ENCODE measurements around the gene LPAR5.
"Not testable (repeated sequence)": the region's sequence is repeated elsewhere in the genome, so short reads cannot be mapped to it uniquely, and the experiment has no call there.

The LPAR5 gene

DNA sequence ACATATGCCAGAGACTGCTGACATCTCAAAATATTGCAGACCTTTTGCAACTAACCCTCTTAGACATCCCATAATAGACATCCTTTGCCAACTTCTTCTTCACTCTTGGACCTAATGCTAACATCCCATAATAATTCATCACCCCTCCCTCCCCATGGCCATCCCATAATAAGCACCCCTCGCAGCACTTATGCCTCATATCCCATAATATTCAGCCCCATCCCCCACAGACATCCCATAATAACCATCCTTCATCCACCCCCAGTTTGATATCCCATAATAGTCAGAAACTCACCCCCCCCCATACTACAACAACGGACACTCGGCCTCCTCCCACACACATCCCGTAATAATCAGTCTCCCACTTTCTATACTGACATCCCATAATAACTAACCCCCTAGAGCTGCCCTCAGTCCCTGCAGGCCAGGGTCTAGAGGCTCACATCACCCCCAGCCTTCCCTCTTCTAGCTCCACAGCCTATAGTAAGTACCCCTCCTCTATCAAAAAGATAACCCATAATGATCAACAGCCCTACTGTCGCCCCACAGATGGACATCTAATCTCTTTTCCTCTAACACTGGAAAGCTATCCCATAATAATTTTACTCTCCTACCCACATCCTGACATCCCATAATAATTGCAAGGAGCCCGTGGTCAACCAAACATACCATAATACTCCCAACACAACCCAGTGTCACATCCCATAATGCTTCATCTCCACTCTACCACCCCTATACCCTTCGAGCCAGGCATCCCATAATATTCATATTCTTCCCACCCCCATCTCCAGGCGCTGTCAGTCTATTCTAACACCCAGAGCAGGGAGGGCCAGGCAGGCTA is 27.8 kb downstream of the LPAR5 start:
- DNase-seq (ENCODE audit: low read depth, low spot score): peak; percentile 42

DNA sequence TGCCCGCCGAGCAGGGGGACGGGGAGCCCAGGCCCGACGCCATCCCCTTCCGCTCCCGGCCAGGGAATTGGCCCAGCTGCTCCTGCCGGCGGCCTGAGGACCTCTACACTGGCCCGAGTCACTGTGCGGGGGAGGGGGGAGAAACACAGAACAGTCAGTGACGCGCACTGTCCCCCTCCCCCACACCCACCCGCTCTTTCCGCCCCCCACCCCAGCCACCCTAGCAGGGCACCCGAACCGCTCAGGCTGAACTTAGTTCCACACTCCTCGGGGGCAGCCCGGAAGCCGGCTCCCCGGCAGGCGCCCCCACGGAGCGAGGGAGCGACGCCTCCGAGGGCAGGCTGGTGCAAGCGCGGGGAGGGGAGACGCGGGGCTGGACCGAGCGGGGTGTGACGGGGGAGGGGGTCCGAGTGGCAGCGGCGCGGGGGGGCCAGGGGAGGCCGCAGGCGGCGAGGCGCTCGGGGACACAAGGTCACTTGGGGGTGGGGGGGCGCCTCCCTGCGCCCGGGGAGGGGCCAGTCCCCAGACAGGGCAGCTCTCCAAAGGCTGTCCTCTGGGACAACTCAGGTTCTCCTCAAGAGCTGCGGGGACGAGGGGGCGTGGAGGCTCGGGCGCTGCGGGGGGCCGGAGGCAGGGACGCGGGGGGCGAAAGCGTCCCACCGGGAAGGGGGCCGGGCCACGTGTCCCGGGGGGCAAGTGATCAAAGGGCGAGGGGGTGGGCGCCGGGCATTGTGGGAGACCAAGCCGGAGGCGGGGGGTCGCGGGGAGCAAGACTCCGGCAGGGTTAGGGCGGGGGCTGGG is 29.2 kb downstream of the LPAR5 start:
- no peak for DNase-seq (ENCODE audit: low read depth, low spot score)

DNA sequence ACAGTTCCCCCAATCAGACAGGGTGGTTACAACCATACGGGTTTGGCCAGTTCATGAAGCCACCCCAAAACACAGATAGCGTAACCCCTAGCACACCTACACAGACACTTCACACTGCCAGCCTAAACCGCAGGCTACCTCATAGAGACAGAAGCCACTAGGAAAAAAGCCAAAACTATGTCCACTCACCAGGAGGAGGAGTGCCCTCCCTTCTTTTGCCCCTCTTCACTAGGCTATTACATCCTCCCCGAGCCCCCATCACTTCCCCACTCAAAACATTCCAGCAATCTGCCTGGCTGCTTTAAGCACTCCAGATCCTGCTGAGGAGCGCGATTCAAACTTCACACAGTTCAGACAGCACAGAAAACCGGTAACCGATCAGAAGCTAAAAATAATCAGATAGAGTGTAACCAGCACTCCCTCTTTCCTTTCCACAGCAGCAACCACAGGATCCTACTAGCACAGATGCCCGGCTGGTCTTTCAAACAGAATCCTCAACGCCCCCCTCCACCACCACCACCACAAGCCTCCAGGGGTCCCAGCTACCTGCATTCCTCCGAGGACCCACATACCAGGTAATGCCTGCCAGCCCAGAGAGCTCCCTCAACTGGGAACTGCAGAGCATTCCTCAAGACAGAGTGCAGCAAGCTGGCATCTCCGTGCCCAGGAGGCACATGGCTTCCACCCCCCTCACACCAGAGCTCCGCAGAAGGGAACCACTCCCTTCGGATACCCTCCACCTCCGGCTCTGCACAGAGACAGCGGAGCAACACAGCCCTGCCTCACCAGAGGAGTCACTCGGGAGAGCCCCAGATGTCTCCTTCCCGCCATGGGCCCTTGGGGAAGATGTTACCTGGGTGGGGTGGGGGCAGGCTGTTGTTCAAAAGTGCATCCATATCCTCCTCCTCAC is 30.1 kb downstream of the LPAR5 start:
- no peak for DNase-seq (ENCODE audit: low read depth, low spot score)

DNA sequence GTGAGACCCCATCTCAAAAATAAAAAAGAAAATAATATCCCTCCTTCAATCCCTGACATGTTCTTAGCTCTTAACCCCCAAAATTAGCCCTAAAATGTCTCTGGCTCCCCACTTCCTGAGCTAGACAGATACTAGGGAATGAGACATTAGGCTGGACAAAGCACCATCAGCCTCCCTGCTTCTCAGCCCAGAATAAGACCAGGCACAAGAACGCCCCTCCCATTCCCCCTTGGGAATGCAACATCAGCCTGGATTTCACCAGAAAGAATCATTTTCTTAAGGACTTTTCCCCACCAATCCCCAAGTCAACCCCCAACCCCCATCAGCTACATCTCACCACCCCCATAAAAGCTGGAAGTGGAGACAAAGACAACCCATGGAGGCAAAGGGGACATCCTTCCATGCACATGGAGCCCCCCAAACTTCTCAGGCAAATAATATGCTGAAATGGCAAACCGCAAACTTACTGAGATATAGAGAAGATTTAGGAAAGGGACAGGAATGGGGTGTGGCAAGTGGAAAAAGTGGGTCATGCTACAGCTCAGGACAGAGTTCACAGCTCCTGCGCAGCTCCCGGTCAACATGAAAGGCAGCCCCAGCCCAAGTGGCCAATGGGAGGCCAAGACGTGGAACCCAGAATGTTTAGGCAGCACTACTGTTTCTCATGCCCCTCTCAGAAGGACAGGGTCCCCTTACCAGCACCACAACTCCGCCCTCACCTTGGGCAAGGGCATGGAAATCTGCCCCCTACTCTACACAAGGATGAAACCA is 31.3 kb downstream of the LPAR5 start:
- no peak for DNase-seq (ENCODE audit: low read depth, low spot score)

DNA sequence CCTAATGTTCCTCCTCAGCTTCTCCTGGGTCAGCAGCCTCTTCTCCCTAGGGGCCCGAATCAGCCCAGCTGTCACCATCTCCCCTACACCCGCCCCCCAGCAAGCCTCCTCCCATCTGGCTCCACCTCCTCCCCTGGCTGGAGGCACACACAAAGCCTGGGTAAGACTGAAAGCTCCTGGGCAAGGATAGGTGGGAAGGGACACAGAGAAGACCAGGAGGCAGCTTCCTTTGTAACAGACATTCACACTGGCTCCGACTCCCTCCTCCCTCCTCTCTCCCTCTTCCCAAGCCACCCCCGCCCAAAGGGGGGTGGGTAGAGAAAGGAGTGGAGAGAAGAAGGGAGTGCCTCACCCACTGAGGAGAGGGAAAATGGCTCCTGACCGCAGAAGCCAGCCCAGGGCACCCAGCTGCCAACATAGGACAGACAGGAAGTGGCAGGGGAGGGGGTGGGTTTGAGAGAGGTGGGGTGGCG is 32.6 kb downstream of the LPAR5 start:
- no peak for DNase-seq (ENCODE audit: low read depth, low spot score)

DNA sequence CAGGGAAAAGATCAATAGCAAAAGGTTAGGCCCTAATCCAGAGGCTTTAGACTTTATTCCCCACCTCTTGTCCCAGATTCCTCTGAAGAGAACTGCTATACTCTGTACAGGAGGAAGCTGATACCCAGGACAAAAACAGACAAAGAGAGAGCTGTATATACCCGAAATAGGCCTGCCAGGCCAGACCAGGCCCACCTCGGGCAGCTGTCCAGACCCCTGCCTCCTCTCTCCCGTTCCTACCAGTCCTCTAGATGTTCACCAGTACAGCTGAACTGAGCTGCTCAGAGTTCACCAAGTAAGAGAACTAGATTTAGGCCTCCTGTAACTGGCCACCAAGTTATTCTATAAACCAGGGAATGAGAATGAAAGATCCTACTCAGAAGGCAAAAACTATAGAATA is 33.2 kb downstream of the LPAR5 start:
- DNase-seq (ENCODE audit: low read depth, low spot score): no peak

DNA sequence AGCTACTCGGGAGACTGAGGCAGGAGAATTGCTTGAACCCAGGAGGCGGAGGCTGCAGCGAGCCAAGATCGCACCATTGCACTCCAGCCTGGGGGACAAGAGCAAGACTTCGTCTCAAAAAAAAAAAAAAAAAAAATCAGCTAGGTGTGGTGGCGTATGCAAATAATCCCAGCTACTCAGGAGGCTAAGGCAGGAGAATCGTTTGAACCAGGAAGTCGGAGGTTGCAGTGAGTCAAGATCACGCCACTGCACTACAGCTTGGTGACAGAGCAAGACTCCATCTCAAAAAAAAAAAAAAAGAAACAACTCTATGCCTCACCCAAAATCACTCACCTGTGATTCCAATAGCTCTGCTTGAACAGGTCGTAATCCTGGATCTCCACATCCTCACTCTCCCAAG is 40.1 kb downstream of the LPAR5 start:
- DNase-seq (ENCODE audit: low read depth, low spot score): not testable (repeated sequence)

DNA sequence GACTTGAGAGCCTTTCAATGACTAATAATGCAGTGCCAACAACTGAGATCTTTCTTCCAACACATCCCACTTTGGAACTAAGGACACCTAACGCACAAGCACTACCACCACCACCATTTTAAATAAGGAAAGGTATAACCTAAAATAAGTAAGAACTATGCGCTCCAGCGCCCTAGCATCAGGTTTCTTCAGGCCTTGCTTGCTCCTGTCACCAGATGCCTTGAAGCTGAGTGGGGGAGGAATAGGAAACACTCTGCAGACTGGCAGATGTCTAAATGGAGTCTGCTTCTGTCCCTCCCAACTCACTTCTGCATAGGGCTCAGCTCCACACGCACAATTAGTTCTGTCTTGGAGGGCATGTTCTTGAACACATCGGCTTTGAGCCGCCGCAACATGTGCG is 43.7 kb downstream of the LPAR5 start:
- DNase-seq (ENCODE audit: low read depth, low spot score): no peak

DNA sequence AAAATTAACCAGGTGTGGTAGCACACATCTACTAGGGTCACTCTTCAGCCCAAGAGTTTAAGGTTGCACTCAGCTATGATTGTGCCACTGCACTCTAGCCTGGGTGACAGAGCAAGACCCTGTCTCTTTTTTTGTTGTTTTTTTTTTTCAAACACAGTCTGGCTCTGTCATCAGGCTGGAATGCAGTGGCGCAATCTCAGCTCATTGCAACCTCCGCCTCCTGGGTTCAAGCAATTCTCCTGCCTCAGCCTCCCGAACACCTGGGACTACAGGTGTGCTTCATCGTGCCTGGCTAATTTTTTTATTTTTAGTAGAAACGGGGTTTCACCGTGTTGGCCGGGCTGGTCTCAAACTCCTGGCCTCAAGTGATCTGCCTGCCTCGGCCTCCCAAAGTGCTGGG is 49.2 kb downstream of the LPAR5 start:
- not testable (repeated sequence) for DNase-seq (ENCODE audit: low read depth, low spot score)

DNA sequence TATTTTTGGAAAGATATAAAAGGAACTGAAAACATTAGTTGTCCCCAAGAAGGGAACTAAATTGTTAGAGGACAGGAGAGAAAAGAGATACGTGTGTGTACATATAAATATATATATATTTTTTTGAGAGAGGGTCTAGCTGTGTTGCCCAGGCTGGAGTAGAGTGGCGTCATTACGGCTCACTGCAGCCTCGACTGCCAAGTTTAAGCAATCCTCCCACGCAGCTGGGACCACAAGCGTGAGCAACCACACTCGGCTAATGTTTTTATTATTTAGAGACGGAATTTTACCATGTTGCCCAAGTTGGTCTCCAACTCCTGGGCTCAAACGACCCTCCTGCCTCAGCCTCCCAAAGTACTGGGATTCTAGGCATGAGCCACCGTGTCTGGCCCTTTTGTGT is 51.5 kb downstream of the LPAR5 start:
- no peak for DNase-seq (ENCODE audit: low read depth, low spot score)

DNA sequence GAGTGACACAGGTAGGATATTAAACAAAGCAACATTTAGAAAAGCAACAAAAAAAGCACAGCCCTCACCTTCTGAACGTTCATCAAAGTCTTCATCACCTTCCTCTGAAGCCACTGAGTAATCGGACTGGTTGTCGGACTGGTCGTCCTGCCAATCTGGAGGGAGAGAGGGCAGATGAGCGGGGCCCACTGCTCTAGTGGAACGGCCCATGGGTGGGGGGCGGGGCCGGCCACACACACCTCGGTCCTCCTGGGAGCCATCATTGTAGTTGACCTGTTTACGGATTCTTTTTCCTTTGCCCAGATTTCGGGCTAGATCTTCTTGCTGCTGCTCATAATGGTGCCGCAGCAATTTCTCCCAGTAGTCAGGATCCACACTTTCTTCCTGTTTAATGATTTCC is 52.8 kb downstream of the LPAR5 start:
- no peak for DNase-seq (ENCODE audit: low read depth, low spot score)

DNA sequence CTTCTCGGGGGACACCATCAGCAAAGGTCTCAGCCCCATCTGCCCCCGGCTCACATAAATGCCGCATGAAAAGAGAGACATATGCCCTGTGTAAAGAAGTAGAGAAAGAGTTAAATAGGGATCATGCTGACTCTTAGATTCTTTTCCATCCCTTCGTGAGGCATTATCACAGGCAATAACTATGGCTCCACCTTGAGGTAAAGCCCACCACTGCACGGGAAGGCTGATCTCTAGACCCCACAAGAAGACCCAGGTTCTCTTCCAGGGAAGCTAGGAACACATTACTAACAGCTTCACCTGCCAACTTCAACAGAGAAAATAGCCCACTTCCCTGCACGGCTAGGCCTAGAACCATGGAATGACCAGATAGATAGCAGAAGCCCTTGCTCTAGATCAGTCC is 53.6 kb downstream of the LPAR5 start:
- no peak for DNase-seq (ENCODE audit: low read depth, low spot score)

DNA sequence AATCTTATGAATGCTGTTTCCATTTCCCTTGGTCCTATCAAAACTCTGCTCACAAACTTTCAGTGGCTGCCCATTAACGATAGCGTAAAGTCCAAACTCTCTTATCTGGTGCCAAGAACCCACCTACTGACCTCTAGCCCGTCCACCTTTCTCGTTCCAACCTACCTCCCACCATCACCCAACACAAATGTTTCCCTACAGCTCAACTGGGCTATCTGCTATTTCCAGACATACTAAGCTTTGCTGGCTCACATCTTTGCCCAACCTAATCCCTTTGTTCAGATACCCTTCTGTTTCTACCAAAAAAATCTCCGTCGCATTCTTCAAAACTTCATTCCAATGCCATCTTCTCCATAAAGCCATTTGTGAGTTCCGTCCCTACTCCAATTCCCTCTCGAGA is 60.1 kb downstream of the LPAR5 start:
- DNase-seq (ENCODE audit: low read depth, low spot score): no peak

DNA sequence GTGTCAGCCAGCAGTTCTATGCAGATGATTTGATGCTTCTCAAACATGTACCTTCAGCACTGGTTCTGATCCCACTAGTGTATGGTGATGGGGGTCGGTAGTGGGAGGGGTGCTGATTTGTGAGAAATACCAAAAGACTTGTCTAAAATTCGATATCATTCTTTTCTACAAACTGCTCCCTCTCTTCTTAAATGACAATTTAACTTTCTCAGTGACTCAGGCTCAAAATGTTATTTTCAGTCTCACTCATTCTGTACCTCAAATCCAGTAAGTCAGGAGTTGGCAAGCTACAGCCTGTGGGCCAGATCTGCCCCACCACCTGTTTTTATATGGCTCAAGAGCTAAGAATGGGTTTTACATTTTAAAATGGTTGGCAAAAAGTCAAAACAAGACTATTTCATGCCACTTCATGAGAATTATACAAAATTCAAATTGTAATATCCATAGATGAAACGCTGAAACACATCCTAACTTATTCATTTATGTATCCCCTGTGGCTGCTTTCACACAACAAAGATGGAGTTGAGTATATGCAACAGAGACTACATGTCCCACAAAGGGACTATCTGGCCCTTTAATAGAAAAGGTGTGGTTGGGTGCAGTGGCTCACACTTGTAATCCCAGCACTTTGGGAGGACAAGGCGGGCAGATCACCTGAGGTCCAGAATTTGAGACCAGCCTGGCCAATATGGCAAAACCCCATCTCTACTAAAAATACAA is 61.0 kb downstream of the LPAR5 start:
- no peak for DNase-seq (ENCODE audit: low read depth, low spot score)

DNA sequence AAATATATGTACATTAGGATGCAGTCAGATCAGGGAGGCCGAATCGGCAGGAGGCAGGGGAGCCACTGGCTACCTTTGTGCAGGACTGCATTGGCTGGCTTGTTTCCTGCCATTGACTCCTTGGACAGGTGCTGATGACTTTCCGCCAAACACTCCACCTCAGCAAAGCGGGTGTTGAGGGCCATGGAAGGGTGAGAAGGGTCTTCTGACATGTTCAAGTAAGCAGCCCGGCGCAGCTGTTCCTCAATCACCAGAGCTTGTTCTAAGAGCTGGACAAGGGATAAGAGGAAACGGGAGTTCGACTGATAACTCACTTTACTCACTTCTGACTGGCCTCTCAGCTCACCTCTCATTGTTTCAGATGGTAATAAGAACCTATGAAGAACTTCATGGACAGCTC is 62.8 kb downstream of the LPAR5 start:
- DNase-seq (ENCODE audit: low read depth, low spot score): no peak

DNA sequence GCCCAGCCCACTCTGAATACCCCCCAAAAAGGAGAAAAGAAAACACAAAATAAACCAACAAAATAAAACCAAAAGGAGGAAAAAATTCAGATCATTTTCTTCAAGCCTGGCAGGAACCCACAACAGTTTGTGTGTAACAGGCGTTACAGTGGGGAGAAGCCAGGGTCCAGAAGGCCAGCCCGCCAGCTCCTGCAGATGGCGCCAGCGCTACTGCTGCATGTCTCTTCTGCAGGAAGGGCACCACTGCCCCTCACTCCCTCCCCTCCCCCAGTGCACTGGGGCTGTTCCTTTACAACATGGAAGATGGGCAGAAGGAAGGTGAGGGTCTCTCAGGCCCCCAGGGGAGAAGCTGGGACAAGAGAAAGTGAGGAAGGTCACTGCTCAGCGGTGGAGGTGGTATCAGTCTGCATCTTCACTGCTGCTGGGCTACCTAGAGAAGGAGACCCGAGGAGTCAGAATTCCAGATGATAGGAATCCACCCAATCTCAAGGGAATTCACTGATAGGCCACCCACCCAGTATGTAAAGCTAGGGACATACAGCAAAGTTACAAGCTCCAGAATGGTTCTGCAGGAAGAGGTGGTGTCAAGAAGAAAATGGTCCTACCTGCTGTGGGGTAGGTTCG is 65.4 kb downstream of the LPAR5 start:
- no peak for DNase-seq (ENCODE audit: low read depth, low spot score)

DNA sequence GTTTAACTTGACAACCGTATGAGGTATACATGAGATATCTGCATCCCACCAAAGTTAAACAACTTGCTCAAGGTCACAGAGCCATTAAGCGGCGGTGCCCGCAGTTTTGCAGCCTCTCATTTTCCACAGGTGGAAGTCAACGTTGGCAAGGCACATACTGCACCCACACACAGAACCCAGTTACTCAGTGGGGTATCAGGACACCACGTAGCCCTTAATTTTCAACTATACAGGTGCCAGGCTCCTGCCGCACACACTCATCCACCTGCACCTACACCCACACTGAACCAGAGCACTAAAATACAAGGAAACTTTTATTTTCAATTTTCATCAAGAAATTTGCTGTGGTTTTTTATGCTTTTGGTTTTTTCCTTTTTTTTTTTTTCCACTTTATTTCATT is 66.0 kb downstream of the LPAR5 start:
- DNase-seq (ENCODE audit: low read depth, low spot score): no peak

DNA sequence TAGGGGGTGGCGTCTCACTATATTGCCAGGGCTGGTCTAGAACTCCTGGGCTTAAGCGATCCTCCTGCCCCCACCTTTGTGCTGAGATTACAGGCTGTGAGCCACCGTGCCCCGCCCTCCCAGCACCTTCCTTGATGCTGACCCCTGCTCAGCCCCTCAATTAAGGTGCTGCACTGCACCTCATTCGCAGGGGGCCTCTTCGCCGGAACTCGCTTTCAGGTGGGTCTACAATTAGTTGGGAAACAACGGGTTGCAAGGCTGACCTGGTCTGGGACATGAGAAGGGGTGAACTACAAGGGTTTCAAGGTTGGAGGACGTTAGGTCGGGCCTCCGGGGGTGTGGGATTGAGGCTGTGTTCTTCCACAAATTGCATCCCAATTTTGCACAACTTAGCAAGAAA is 66.4 kb downstream of the LPAR5 start:
- no peak for DNase-seq (ENCODE audit: low read depth, low spot score)
